T1000 (cell line): Measurements from ENCODE around the gene IL1RAPL1.

Experiments used
- DNase-seq: peaks from one replicate; lab custom pipeline; 2025; ENCODE audit warnings: mixed read lengths; lab: John Stamatoyannopoulos, UW

IL1RAPL1 gene

DNA sequence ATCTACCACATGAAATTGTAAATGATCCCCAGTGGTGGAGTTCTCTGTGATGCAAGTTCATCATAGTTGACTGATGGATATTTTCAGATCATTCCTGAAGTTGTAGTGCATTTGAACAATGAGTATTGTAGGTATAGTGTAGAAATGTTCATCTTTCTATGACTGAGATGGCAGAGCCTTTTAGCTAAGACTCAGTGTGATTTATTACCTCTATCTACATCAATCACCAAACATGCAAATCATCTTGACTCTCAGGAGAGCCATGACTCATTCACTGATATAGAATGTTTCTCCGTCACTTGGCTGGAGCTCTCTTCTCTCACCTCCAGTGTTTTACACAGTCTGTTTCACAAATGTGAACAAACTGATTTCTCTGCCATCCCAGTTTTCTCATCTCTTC lies 392.6 kb downstream of the IL1RAPL1 start:
- no peak for DNase-seq

DNA sequence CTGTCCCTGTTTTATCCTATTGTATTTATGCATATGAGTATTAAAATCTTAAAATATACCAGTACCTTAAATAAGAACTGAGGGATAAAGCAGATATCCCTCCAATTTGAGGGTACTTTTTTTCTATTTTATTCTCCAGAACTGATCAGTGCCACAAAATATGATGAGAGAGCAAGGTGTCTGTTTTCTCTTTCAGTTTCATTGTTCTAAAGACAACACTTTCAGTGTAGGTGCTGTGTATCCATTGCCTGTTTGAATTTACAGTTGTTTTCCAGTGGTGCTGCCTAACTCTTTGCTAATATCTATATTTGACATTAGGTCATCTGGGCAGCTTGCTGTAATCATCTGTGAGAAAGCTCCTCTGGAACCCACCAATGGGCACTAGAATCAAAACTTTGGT lies 394.7 kb downstream of the IL1RAPL1 start:
- DNase-seq = no peak

DNA sequence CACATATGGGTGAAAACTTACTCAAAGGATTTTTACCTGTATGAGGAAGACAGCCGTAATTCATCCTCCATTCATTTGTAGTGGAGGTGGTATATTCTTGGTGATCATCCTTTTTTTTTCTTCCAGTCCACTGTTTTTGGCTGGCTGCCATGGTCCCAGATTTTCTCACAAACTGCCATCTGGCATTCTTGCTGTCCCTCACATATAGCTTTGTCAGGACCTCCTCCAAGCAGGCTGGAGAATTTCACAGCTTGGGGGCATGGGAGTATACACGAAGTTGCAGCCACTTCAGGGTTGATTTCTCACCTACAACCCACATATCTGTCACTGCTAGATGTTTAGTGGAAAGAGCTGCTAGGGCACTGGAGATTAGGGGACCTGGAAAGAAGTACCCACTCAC lies 401.0 kb downstream of the IL1RAPL1 start:
- DNase-seq = no peak

DNA sequence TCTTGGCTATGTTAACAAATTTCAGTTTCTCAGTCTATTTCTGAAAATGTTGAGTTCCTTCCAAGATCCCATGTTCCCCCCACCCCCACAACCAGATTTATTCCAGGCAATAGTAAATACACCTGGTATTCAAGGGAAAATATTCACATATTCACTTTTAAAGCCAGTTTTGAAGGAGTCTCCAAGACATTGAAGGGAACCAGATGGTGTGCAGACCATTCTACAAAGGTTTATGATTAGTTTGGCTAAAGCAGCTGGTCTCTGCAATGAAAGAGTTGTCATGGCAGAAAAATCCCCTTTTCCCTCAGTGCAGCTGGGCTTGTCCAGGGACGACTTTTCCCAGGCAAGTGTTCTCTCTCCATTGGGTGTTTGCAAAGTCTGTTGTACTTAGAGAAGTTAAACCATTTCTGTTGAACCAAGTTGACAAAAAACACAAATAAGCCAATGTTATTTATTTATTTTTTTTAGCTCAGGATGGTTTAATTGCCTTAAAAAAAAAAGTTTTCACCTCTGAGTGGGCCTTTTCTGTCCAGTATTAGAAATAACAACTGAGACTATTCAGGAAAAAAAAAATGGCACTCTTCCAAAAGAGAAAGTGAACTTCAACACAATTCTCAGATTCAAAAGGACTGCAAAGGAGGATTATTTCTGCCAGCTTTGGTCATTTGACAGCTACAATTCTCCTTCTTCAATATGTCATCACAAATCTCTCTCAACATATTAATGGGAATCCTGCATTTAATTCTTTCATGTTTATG lies 410.6 kb downstream of the IL1RAPL1 start:
- DNase-seq = no peak

DNA sequence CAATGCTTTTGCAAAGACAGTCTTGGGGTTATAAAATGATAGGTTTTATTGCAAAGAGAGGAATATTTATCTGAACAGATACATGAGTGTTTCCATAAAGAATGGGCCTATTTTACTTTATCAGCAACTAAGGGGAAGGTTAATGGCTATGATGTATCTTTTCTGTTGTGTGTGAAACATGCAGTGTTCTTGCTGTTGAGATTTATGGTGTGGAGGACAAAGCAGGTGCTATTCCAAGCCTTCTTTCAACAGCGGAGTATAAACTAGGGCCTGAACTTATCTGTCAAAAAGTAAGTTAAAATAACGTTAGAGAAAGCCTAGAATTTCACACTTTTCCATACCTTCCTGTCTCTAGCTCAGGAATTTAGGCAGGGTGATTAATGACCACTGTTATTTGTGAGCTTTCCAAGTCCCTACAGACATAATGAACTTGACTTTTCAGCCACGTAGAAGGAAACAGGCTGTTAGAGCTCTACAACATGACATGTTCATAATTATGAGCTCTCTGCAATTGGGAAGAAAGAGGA lies 411.4 kb downstream of the IL1RAPL1 start:
- no peak for DNase-seq

DNA sequence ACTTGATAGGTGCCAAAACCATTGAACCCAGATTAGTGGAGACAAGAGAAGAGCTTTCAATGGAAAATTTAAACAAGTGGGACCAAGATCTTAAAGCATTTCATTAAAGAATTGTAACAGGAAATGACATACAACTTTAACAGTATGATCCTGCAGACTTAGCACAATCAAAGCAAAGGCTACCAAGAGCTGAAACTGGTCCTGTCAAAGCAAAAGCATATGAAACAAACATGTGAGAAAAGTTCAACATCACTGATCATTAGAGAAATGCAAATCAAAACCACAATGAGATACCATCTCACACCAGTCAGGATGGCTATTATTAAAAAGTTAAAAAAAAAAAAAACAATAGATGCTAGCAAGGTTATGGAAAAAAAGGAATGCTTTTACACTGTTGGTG lies 425.6 kb downstream of the IL1RAPL1 start:
- no peak for DNase-seq

DNA sequence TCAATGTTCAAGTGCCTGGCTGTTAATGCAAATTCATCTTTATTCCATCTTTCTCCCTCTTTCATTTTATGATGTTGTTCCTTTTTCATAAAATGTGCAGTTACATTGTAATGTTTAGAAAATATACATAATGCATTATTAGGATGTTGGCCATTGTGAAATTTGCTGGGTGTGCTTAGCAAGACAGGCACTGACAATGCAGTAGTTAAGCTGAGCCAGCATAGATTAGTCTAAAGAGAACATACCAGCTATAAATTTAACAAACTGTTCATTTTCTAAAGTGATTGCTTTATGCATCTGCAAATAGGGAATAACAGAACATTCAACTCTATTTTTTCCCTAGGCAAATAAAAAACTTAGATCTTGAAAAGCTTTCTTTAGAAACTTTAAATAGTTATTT lies 436.0 kb downstream of the IL1RAPL1 start:
- DNase-seq = no peak

DNA sequence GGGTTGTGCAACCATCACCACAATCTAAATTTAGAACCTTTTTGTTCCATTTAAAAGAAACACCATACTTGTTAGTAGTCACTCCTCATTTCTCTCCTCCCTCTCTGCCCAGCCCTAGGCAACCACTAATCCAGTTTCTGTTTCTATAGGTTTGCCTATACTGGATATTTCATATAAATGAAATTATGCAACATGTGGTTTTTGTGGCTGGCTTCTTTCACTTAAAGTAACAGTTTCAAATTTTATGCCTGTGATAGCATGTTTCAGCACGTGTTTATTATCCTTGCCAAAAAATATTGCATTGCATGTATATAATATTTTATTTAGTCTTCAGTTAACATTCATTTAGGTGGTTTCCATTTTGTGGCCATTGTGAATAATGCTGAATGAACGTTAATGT lies 437.6 kb downstream of the IL1RAPL1 start:
- no peak for DNase-seq

DNA sequence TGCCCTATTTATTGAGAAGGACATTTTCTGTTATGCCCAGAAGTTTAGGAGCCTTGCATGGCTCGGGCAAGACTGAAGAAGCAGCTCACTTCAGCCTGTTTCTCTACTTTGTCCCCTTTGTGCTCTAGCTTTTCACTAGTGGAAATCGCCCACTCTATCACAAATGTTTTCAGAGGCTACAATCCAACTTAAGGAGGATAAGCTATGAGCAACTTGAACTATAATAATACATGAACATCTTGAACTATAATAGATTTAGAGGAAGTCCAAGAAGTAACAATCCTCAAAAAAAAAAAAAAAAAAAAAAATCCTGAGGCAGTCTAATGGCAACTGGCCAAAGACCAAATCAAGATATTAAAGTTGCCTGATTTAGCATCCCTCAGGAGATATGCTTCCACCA lies 452.3 kb downstream of the IL1RAPL1 start:
- no peak for DNase-seq

DNA sequence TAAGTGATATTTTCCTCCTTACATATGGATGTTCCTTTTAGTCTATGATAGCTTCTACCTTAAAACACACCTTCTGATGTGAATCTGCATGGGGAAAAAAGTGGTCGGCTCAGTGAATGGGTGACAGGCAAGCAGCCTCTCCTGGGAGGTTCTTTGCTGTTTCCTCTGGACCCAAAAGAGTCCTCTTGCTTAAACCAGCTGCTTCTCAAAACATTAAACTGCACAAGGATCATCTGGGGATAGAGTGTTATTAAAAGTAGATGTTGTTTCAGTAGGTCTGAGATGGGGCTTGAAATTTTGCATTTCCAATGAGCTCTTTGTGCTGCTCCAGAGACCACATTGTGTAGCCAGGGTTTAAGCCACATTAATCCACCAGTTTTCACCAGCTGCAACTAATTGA lies 452.9 kb downstream of the IL1RAPL1 start:
- DNase-seq = no peak

DNA sequence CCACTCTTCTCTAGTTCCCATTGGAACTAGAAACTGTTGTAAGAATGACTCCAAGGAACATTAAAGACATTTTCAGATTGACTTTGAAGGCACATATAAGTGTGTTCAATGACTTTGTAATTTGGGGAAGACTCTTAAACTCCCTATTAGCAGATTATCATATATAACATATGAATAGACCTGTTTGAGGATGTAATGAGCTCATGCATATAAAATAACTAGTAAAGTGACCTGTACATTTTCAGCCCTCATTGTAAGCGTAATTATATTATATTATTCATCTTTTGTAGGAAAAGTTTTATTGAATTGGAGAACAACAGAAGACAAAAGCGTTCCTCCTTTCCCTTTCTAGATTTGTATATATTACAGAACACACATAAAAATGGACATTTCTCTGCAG lies 455.1 kb downstream of the IL1RAPL1 start:
- DNase-seq = no peak

DNA sequence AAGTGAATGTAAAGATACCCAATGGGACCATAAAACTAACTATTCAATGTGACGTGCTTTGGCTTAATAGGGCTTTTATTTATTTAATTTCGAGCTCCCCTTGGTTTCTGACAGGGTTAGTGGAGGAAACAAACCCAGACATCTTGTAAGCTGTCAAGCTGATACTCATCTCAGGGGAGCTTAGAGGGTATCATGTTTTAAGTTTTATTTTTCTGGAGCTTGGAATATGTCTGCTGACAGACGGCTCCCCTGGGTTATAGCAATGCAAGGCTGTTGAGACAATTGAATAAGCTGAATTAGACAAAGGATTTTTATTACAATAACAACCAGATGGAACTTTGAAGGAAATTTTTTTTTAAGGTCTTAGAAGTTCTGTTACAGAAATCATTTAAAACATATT lies 456.5 kb downstream of the IL1RAPL1 start:
- no peak for DNase-seq

DNA sequence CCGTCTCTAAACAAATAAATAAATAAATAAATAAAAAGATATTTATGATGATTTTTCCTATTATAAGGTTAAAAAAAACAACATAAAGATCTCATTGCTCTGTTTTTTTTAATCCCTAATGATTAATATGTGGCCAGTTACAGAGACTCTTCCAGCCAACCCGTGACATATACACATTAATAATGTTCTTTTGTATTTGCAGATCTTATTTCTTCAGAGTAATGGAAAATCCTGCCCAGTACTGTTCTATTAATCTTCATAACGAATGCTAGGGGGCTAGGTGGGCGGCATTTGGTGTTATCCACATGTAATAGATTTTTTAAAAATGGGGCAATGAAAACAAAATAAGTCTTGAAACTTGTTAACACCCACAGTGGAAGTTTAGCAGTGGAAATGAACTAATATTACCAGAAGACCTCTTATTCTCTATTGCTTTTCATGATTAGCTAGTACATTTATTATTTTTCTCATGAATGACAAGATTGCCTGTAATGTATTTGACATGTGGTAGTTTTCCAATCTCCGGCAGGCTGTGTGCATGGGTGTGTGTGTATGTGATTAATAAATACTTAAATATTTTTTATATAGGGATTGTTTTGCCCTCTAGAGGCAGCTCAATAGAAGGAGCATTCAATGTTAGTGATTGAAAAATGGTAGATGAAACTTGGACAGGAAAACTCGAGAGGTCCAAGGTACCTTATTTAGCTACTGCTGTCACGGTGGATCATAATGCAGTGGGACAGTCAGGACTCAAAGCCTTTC lies 457.4 kb downstream of the IL1RAPL1 start:
- DNase-seq = no peak

DNA sequence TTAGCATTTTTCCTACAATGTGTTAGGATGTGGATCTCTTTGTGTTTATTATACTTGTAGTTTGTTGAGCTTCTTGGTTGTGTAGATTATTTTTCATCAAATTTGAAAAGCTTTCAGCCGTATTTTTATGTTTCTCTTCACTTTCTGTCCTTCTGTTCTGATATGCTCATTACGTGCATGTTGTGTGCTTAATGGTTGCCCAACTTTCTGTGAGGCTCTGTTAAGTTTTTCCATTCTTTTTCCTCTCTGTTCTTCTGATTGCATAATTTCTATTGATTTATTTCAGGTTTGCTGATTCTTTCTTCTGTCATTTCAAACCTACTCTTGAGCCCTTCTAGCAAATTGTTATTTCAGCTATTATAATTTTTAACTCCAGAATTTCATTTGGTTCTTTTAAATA lies 478.2 kb downstream of the IL1RAPL1 start:
- no peak for DNase-seq

DNA sequence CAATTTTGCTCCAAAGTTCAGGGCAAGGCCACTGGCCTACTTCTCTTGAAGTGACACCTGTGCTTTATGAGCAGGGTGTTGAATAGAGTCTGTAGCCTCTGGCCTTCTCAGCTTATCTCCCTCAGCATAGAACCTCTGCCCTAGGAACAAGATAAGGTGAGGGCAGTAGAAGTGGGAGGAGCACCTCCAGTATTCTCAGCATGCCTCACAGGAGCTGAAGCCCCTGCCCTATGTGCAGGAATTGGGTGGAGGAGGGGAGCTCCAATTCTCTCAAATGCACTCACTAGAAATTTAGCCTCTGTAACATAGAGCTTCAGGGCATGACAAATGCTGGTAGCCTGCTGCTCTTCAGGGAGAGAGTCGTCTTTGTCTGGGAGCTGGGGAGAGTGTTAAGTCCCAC lies 479.3 kb downstream of the IL1RAPL1 start:
- no peak for DNase-seq

DNA sequence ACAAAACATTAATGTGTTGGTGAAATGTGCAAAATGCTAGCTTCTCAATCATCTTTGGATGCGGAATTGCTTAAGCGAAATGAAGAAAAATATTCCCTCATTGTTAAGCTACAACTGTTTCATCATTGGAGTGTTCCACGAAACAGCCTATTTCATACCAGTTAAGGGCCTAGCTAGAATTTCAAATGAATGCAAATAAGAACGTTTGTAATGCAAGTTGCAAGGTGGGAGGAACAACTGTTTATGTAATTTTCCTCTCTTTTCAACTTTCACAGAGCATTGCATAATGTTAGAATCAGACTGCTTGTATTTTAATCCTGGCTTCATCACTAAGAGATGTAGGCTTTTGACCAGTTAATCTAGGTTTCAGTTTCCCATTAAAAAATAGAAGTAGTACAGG lies 480.1 kb downstream of the IL1RAPL1 start:
- DNase-seq = no peak

DNA sequence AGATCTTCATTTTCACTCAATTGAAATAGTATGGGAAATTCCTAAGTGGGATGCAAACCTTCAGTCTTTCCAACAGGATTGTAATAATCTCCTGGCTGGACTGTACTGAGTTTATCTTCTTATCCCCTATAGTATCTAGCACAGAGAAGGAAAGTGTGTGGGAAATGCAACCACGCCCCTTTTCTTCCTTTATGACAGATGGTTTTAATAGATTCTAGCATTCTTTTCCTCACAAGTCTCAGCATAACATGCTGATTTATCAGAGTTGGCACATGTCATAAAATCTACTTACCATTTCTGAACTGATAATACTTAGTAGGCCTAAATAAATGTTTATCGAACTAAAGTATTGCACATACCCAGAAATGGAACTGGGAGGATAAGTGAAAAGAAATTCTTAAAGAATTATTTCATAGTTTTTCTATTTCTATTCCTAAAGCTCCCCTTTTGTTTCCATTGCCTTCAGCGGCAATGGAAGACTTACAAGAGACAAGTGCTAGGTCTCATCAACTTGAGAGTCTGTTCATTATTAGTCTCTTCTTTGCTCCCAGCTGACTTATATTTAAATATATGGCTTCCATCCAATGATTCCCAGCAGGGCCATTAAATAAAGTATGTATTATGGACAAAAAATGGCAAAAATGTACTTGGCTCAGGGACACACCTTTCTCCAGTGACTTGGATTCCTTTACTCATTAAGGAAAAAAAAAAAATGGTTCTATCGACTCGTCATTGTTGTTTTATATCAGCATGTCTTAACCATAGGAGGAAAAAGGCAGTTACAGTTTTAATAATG lies 484.5 kb downstream of the IL1RAPL1 start:
- no peak for DNase-seq

DNA sequence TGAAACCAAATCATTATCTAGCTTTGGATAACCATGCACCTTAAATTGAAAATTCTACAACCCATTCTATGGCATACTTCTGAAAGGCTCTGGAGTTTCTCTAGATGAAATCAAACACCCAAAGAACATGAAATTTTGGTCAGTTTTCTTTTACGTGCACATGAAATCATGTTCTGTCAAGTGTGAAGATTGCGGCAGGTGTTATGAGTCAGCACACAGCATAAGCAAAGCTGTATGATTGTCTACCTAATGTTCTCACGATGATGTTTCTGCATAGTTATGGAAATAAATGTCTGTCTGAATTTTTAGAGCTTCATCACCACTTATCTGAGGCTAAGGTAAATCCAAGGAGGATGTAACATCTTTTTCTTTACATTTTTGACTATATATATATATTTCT lies 495.3 kb downstream of the IL1RAPL1 start:
- DNase-seq = no peak

DNA sequence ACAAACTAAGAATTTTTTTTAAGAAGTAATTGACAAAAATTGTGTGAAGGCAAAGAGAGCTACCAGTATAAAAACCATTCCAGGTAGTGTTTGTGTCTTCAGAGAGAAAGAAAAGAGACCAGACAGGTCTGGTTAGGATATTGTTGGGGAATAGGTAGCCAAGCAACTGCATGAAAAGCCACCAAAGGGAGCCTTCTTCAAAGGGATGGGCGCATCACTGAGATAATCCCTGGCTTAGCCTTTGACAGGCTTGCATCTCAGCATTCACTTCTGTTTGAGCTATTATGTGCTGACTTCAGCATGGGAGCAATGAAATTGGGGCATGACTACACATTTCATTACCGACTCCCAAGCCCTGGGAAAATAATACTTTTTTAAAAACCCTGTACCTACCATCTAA lies 496.6 kb downstream of the IL1RAPL1 start:
- DNase-seq = no peak

DNA sequence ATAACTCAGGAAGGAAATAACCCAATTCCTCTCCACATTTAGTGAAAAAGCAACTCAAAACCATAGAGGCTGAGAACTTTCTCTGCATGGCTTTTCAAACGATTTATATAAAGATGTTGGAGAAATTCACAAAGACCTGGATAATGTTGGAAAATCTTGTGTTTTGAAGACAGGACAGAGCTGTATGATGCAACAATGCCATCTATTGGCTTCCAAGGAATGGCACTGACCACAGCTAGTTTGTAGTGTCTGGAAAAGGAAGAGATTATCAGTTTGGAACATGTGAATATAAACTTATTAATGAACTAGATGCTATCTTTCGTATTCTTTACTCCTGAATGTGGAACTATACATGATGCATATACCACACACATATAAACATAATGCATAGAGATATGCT lies 503.6 kb downstream of the IL1RAPL1 start:
- no peak for DNase-seq

DNA sequence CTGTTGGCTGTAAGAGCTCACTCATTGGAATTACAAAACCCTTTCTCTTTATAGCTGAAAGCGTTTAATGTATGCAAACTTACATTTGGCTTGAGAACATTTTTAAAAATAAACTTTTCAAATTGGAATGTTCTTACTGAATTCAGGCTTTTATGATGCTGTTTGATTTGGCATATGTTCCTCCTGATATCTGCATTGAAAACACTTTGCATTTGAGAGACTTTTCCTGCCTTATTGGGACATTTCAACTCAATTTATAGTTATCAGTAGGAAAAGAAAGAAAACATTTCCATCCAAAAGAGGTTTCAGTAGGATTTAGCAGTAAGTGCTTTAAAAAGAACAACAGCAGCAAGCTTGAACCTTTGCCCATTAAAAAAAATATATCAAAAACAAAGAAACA lies 520.0 kb downstream of the IL1RAPL1 start:
- DNase-seq = no peak

DNA sequence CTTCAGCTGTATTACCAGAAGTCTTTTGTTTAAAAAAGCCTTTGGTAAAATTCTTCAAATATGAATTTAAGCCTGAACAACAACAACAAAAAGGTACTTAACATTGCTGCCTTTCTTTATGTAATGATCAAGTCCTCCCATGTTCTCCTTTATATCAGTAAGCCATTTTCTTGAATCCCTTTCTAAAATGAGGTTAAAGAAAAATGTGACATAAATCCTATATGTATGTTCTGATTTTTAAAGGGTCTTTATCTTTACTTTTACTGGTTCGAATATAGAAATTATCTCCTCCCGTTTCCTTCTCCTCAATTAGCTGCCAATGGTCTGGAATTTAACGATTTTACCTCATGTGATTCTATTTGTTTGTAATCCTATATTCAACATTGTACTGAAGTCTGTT lies 522.8 kb downstream of the IL1RAPL1 start:
- DNase-seq = no peak

DNA sequence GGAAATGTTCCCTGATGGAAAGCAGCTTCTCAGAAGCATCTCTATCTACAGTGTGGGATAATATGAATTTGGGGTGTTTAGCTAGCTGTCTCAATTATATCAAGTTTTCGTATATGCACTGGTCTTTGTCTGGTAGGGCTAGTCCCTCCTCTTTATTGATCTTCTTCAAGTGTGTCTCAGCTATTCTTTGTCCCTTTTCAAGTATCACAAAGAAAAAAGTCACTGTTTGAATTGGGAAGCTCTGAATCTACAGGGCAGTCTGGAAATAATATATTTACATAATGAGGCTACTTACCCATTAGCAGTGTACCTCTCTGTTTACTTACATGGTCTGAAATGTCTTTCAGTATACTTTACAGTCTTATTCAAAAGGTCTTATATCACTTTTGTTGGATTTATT lies 526.0 kb downstream of the IL1RAPL1 start:
- DNase-seq = no peak
